Ovary (tissue), 9 donors: Measurements from ENCODE around the gene SEL1L3. TPM values are rescaled to one million over a fixed set of nuclear protein-coding genes. Genes with fewer than 3 reads are reported as not detected.

Experiments used
- DNase-seq, 5 donors: peaks; one replicate each; pipeline ENCODE4 v3.0.0-alpha.2; 2019 to 2020
- H3K27ac ChIP-seq, 2 donors: fragments of 200-600 bp; one replicate each; pipeline versions ENCODE4 v1.5.1 to v1.8.0; 2019 to 2022
- H3K27me3 ChIP-seq: fragments of 200-600 bp; one replicate; pipeline ENCODE4 v1.8.0; 2022
- H3K36me3 ChIP-seq: fragments of 200-600 bp; sonication (generic); one replicate; pipeline ENCODE4 v1.5.1; 2019
- H3K4me1 ChIP-seq: one replicate; pipeline ENCODE4 v1.8.1; 2013; ENCODE audit warnings: mild to moderate bottlenecking, moderate library complexity; ENCODE audit not compliant: insufficient read depth
- H3K4me3 ChIP-seq: fragments of 200-600 bp; sonication (generic); one replicate; pipeline ENCODE4 v1.5.1; 2017
- H3K9me3 ChIP-seq, 2 donors: fragments of 200-600 bp in 1 of 2; sonication (generic) in 1 of 2; one replicate each; pipeline versions ENCODE4 v1.5.1 to v1.8.1; 2013 to 2019; ENCODE audit warnings: mild to moderate bottlenecking in 1 of 2, moderate library complexity in 1 of 2
- CTCF ChIP-seq, 3 donors: fragments of 450-650 bp in 2 of 3; fragments of 200-600 bp in 1 of 3; IDR thresholded peaks; one replicate each; pipeline versions ENCODE4 v1.5.1 to v1.8.0; 2016 to 2022; ENCODE audit warnings: antibody characterized with exemption in 3 of 3, mild to moderate bottlenecking in 1 of 3
- EP300 ChIP-seq: sonication (generic); formaldehyde crosslinking; IDR thresholded peaks from one replicate; pipeline ENCODE4 v1.6.1; 2017; ENCODE audit warnings: antibody characterized with exemption
- POLR2A ChIP-seq: fragments of 450-650 bp; IDR thresholded peaks from one replicate; pipeline ENCODE4 v1.6.1; 2017; ENCODE audit warnings: antibody characterized with exemption, mild to moderate bottlenecking, moderate library complexity
- WGBS, 3 donors: extraction: QIAGEN DNeasy Blood & Tissue Kit in 1 of 3; methylation state at CpG; one replicate each; pipeline versions ENCODE4 v1.1.5 to v1.1.7; 2013 to 2017; 5-methylcytosine and 5-hydroxymethylcytosine counted together
- intact Hi-C, 4 donors: fragments of 100-400 bp; cut with DNase I; formaldehyde crosslinking; loops; one replicate each; pipeline versions ENCODE4 v1.11.0 to v1.15.1; 2022 to 2023
- polyA plus RNA-seq, 2 donors: library from polyadenylated mRNA; stranded (reverse); fragments of 200-250 nt in 1 of 2; fragments of 350-450 nt in 1 of 2; fragmentation: Illumina TruSeq in 1 of 2; extraction: RNeasy Lipid Tissue Mini Kit (QIAGEN cat#74804) in 1 of 2; gene quantifications; one replicate each; pipeline ENCODE4 v1.2.3, GENCODE V29; 2013 to 2014
- total RNA-seq, 7 donors: library from RNA; depleted of rRNA in 2 of 7; stranded (reverse); fragments of >200 nt in 2 of 7; fragmentation: NEBNext Ultra II Directional in 3 of 7; extraction: Animal tissue kit (Norgen Biotek cat#: 25700) in 3 of 7; gene quantifications; one replicate each; pipeline versions ENCODE4 v1.1.0 to v1.2.4, GENCODE V29; 2016 to 2023
- donor health status: DM: no; HTN: no; CAD: no; lungs with moderate emphysema.
- donor health status: DM: no; HTN: no; CAD: no.
- donor health status: Bipolar disorder and iron deficiency.
- donor health status: DM: yes; HTN: yes; CAD: no.
- donor health status: DM: no; HTN: no; CAD: no.
- donor health status: DM: yes; HTN: yes; CAD: no.

Gene SEL1L3
- total and polyA plus RNA-seq, 9 donors, result 4.4 to 27.7 (median 8.3) TPM

GRCh38 chr4:25816591-25817058, 46.2 kb downstream of the SEL1L3 start:
- no peak for TF ChIP-seq CTCF (IDR thresholded peaks at IDR 0.05)
- no peak for TF ChIP-seq POLR2A
- no peak for TF ChIP-seq EP300
- intact Hi-C loops, result no loop called here
- 89 to 97% (median 90%) methylated on average over 2 of the region's 2 CpGs for WGBS, 3 donors
- no peak overlapping the region for H3K4me3 ChIP-seq
- no peaks in the 10 kb centered on the region for H3K36me3 ChIP-seq
- H3K9me3 ChIP-seq, result no peaks in the 10 kb centered on the region
- H3K27ac ChIP-seq, result no peak overlapping the region
- H3K27me3 ChIP-seq, result no peaks in the 10 kb centered on the region
- no peak for DNase-seq
- H3K4me1 ChIP-seq, result peaks cover 4% of the 10 kb centered on the region

GRCh38 chr4:25815586-25815985, 47.2 kb downstream of the SEL1L3 start:
- H3K27ac ChIP-seq, result no peak overlapping the region
- H3K4me3 ChIP-seq, result no peak overlapping the region
- H3K9me3 ChIP-seq, result no peaks in the 10 kb centered on the region
- TF ChIP-seq EP300 (no peak), CTCF (IDR thresholded peaks at IDR 0.05) (no peak)
- no peak for DNase-seq
- H3K4me1 ChIP-seq, result peaks cover 9% of the 10 kb centered on the region
- H3K36me3 ChIP-seq, result no peaks in the 10 kb centered on the region
- intact Hi-C loops, result no loop called here
- WGBS, 3 donors, result 77 to 93% (median 87%) methylated on average over 5 of the region's 5 CpGs
- H3K27me3 ChIP-seq, result no peaks in the 10 kb centered on the region

- Histone ChIP-seq H3K4me3 (no peak overlapping the region), H3K4me1 (peaks cover 9% of the 10 kb centered on the region), H3K27ac (no peak overlapping the region), H3K36me3 (no peaks in the 10 kb centered on the region), H3K9me3 (no peaks in the 10 kb centered on the region), H3K27me3 (no peaks in the 10 kb centered on the region)
- WGBS, 3 donors, result 42 to 58% (median 56%) methylated on average over 13 of the region's 13 CpGs
- no peak for TF ChIP-seq POLR2A
- TF ChIP-seq EP300, result no peak
- TF ChIP-seq CTCF (IDR thresholded peaks at IDR 0.05), result no peak
- intact Hi-C loops, result no loop called here
- peak in 3 of 5 donors; percentile 30 to 56 (median 32) for DNase-seq
These were observed 48.3 kb downstream of the SEL1L3 start for GRCh38 chr4:25814301-25815136.

- intact Hi-C loops, result no loop called here
- no peak overlapping the region for H3K4me3 ChIP-seq
- H3K27me3 ChIP-seq, result no peaks in the 10 kb centered on the region
- H3K36me3 ChIP-seq, result no peaks in the 10 kb centered on the region
- 15 to 22% (median 19%) methylated on average over 9 of the region's 9 CpGs for WGBS, 3 donors
- H3K27ac ChIP-seq, result no peak overlapping the region
- DNase-seq, result peak in 1 of 5 donors; percentile 32
- TF ChIP-seq POLR2A (no peak), EP300 (no peak), CTCF (IDR thresholded peaks at IDR 0.05) (no peak)
- peaks cover 9% of the 10 kb centered on the region for H3K4me1 ChIP-seq
- H3K9me3 ChIP-seq, result no peaks in the 10 kb centered on the region
These were observed 49.2 kb downstream of the SEL1L3 start for GRCh38 chr4:25813448-25814106.
